SU-DHL-6 (cell line): ENCODE measurements around the gene POLR2C.

Source experiments
- H2AFZ ChIP-seq: fragments of 200-600 bp; sonication (generic); 2 replicates; pipeline ENCODE4 v1.6.1; 2014; ENCODE audit warnings: low read depth, mild to moderate bottlenecking, moderate library complexity, mixed read lengths, antibody characterized with exemption, low read length; ENCODE audit not compliant: severe bottlenecking
- H3F3A ChIP-seq: fragments of 200-600 bp; shearing (Covaris generic); 2 replicates; pipeline ENCODE4 v1.6.0; 2016; ENCODE audit warnings: antibody characterized with exemption, mild to moderate bottlenecking; ENCODE audit not compliant: insufficient read depth
- H3K27ac ChIP-seq: fragments of 200-600 bp; sonication (generic); 2 replicates; pipeline ENCODE4 v1.5.1; 2016; ENCODE audit warnings: low read depth, mild to moderate bottlenecking, low read length, moderate library complexity, mixed read lengths
- H3K27me3 ChIP-seq: fragments of 200-600 bp; sonication (generic), shearing (Covaris generic); 2 replicates; pipeline ENCODE4 v1.6.0; 2014; ENCODE audit warnings: mild to moderate bottlenecking, low read length
- H3K36me3 ChIP-seq: fragments of 200-600 bp; sonication (generic); 2 replicates; pipeline ENCODE4 v1.6.1; 2014; ENCODE audit warnings: mild to moderate bottlenecking, low read length, mixed read lengths
- H3K4me2 ChIP-seq: fragments of 300-600, 200-600 bp; shearing (Covaris generic), sonication (generic); 2 replicates; pipeline ENCODE4 v1.6.0; 2014; ENCODE audit warnings: low read length, low read depth, mild to moderate bottlenecking; ENCODE audit not compliant: poor library complexity, severe bottlenecking
- H3K4me3 ChIP-seq: fragments of 200-600 bp; sonication (generic); 2 replicates; pipeline ENCODE4 v1.5.1; 2014; ENCODE audit warnings: antibody characterized with exemption, low read length, mild to moderate bottlenecking, mixed read lengths; ENCODE audit not compliant: insufficient read depth, poor library complexity, severe bottlenecking
- H3K79me2 ChIP-seq: fragments of 200-600 bp; sonication (generic); 2 replicates; pipeline ENCODE4 v1.6.1; 2014; ENCODE audit warnings: mild to moderate bottlenecking, low read length, moderate library complexity; ENCODE audit not compliant: insufficient read depth
- H3K9ac ChIP-seq: fragments of 200-600 bp; sonication (generic); 2 replicates; pipeline ENCODE4 v1.7.0; 2014; ENCODE audit warnings: mild to moderate bottlenecking, low read length
- H3K9me2 ChIP-seq: fragments of 200-600 bp; sonication (generic); replicated peaks from 2 replicates; pipeline ENCODE4 v1.6.1; 2014; ENCODE audit warnings: low read length; ENCODE audit not compliant: insufficient read depth
- H3K9me3 ChIP-seq: fragments of 200-600 bp; sonication (generic); 2 replicates; pipeline ENCODE4 v1.6.1; 2014; ENCODE audit warnings: low read length, mixed read lengths; ENCODE audit not compliant: insufficient read depth
- H4K20me1 ChIP-seq: fragments of 200-600 bp; sonication (generic); 2 replicates; pipeline ENCODE4 v1.6.1; 2014; ENCODE audit warnings: low read depth, mild to moderate bottlenecking, antibody characterized with exemption, low read length, moderate library complexity, mixed read lengths
- EZH2phosphoT487 ChIP-seq: fragments of 200-600 bp; sonication (generic), shearing (Covaris generic); conservative IDR thresholded peaks from 2 replicates; pipeline ENCODE4 v1.6.1; 2018; ENCODE audit warnings: mild to moderate bottlenecking, antibody characterized with exemption, low read length, moderate library complexity, mixed read lengths
- TF ChIP-seq, protein P1 (sequence below): fragments of 200-600 bp; sonication (generic); IDR thresholded peaks from one replicate; pipeline ENCODE4 v1.5.1; 2017; ENCODE audit warnings: antibody characterized with exemption, mild to moderate bottlenecking, low read length, moderate library complexity; ENCODE audit not compliant: insufficient read depth, poor library complexity, severe bottlenecking

Gene POLR2C

DNA sequence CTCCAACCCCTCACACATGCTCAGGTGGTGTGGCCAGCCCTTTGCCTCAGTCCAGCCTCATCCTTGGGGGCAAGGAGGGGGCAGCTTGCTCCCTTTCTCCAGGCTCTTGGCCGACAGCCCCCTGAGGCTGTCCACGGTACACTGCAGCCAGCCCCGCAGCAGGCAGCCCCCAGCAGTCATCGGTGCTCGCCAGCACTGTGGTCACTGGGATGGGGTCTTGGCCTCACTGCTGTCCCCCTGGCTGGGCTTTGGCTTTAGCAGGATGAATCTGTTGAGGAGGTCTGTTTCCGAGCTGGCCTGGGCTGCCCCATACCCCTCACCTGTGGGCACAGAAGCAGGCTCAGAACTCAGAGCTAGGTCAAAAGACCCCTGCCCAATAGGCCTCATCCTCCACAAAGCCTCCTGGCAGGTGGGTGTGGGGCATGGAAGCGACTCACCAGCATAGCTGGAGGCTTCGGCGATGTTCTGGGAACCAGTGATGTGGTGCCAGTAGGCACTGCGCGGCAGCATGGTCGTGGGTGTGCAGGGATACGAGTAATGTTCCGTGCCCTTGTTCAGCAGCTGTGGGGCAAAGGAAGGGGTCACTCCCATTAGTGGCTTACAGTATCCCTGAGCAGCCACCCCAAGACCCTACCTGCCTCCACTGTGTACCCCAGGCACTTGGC is 10.8 kb downstream of the POLR2C start:
- H3K79me2 ChIP-seq = no peaks in the 10 kb centered on the region
- TF ChIP-seq, protein P1, sequence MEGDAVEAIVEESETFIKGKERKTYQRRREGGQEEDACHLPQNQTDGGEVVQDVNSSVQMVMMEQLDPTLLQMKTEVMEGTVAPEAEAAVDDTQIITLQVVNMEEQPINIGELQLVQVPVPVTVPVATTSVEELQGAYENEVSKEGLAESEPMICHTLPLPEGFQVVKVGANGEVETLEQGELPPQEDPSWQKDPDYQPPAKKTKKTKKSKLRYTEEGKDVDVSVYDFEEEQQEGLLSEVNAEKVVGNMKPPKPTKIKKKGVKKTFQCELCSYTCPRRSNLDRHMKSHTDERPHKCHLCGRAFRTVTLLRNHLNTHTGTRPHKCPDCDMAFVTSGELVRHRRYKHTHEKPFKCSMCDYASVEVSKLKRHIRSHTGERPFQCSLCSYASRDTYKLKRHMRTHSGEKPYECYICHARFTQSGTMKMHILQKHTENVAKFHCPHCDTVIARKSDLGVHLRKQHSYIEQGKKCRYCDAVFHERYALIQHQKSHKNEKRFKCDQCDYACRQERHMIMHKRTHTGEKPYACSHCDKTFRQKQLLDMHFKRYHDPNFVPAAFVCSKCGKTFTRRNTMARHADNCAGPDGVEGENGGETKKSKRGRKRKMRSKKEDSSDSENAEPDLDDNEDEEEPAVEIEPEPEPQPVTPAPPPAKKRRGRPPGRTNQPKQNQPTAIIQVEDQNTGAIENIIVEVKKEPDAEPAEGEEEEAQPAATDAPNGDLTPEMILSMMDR = no peak
- TF ChIP-seq EZH2phosphoT487 = no peak
- H3K27me3 ChIP-seq = no peaks in the 10 kb centered on the region
- no peak overlapping the region for H3K9ac ChIP-seq
- no peak overlapping the region for H2AFZ ChIP-seq
- H3K9me2 ChIP-seq = no peaks in the 10 kb centered on the region
- H3K36me3 ChIP-seq = no peaks in the 10 kb centered on the region
- no peaks in the 10 kb centered on the region for H3F3A ChIP-seq
- no peak overlapping the region for H3K27ac ChIP-seq
- no peaks in the 10 kb centered on the region for H4K20me1 ChIP-seq
- H3K4me3 ChIP-seq = no peak overlapping the region
- H3K9me3 ChIP-seq = no peaks in the 10 kb centered on the region
- H3K4me2 ChIP-seq = no peak overlapping the region

DNA sequence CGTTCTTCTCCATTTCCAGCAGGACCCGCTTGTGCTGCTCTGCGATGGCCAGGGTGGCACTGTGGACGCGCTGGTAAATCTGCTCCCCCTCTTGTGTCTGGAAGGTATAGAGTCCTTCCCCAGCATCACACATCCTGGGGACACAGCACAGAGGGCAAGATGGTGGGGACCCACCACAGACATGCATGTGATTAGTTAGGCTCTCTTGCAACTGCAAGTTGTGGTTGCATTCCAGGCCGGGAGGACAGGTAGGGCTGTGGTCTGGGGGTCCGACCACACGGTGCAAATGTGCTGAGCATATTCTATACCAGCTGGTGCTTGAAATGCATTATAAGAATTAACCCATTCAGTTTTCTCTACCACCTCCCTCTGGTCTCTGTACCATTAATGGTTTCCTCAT is 11.4 kb downstream of the POLR2C start:
- Histone ChIP-seq H4K20me1 (no peaks in the 10 kb centered on the region), H3K36me3 (no peaks in the 10 kb centered on the region)

DNA sequence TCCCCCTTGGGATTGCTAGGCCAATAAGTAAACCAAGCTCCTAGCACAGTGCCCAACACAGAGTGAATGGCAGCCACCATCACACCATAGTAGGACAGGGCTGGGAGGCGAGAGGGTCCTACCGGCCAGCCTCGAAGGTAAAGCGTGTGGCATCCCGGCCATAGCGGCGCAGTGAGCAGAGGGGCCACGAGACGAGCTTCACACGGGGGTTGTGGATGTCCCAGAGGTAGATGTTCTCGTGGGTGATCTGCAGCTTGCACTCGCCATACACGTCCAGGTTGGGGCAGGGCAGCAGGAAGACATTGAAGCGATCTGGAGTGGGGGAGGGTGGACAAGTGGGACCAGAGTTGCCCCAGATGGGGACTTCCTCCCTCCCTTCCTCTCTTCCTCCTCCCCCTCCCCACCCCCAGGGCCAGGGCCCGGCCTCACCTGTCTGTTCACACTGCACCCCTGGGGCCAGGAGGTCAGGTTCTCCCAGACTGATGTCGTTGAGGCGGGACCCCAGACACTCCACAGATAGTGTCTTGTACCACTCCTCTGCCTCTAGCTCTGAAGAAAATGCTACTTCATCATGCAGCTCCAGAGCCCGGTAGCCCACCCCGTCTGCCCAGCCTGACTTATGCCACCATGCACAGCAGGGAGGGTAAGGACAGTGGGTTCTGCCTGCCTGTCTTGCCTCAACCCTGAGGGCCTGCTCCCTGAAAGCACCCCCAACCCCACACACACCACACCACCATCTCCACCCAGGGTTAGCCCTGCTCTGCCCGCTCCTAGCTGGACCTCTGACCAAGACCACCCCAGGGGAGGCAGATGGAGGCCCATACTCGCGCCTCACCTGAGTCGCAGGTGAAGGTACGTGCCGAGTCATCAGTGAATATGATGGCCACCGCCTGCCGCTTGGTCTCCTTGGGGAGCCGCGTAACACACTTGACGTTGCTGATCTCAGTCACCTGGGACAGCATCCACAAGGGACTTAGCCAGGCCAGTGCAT is 12.5 kb downstream of the POLR2C start:
- no peak overlapping the region for H3K4me2 ChIP-seq
- H3K27ac ChIP-seq = no peak overlapping the region
- no peak overlapping the region for H3K9ac ChIP-seq
- no peaks in the 10 kb centered on the region for H3K9me3 ChIP-seq
- H4K20me1 ChIP-seq = no peaks in the 10 kb centered on the region
- no peaks in the 10 kb centered on the region for H3K79me2 ChIP-seq
- no peaks in the 10 kb centered on the region for H3K9me2 ChIP-seq
- no peaks in the 10 kb centered on the region for H3F3A ChIP-seq
- TF ChIP-seq EZH2phosphoT487 = no peak
- TF ChIP-seq, protein P1 = no peak
- H3K4me3 ChIP-seq = no peak overlapping the region
- H3K36me3 ChIP-seq = no peaks in the 10 kb centered on the region
- no peaks in the 10 kb centered on the region for H3K27me3 ChIP-seq
- no peak overlapping the region for H2AFZ ChIP-seq

More for the DNA sequence above, 11.4 kb downstream of the POLR2C start:
- TF ChIP-seq, protein P1 = no peak
- TF ChIP-seq EZH2phosphoT487 = no peak
- H3K9me2 ChIP-seq = no peaks in the 10 kb centered on the region
- H3K9me3 ChIP-seq = no peaks in the 10 kb centered on the region
- no peaks in the 10 kb centered on the region for H3K27me3 ChIP-seq
- no peaks in the 10 kb centered on the region for H3F3A ChIP-seq
- no peak overlapping the region for H2AFZ ChIP-seq
- H3K9ac ChIP-seq = no peak overlapping the region
- H3K4me3 ChIP-seq = no peak overlapping the region
- no peaks in the 10 kb centered on the region for H3K79me2 ChIP-seq
- H3K27ac ChIP-seq = no peak overlapping the region
- H3K4me2 ChIP-seq = no peak overlapping the region
